ENCODE results near the gene RPF1.

The RPF1 gene

DNA sequence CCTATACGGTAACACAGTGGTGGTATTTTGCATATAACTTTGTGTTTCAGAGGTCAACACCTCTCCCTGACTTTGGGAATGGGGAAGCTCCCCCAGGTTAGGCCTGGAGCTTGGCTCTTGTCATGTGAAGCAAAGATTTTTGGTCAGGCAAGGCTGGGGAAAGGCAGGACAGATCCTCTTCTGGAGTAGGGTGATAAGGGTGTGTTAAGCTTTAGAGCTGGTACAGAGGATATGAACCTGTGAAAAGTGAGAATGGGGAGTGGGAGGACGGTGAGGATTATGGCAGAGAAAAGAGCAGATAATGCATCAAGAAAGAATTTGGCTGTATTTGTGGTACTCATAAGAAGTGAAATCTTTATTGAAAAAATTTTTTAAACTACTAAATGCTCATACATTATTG lies 2.3 kb downstream of the RPF1 start:
- no peak for ATAC-seq

DNA sequence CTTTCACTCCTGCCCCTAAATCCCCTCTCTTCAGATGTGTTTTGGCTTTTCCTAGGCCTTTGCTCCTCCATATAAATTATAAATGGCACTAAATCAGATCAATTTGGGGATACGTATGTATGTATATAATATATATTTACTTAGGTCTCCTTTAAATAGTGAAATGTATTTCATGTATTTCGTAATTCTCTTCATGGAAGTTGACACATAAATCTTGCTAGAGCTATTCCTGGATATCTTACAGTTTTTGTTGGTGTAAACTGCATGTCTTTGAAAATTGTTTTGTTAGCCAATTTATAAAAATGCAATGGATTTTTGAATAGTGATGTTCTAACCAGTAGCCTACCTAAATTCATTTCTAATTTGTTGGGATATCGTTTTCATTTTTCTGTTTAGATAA lies 9.0 kb downstream of the RPF1 start:
- no peak for ATAC-seq
- TF ChIP-seq, protein P1, sequence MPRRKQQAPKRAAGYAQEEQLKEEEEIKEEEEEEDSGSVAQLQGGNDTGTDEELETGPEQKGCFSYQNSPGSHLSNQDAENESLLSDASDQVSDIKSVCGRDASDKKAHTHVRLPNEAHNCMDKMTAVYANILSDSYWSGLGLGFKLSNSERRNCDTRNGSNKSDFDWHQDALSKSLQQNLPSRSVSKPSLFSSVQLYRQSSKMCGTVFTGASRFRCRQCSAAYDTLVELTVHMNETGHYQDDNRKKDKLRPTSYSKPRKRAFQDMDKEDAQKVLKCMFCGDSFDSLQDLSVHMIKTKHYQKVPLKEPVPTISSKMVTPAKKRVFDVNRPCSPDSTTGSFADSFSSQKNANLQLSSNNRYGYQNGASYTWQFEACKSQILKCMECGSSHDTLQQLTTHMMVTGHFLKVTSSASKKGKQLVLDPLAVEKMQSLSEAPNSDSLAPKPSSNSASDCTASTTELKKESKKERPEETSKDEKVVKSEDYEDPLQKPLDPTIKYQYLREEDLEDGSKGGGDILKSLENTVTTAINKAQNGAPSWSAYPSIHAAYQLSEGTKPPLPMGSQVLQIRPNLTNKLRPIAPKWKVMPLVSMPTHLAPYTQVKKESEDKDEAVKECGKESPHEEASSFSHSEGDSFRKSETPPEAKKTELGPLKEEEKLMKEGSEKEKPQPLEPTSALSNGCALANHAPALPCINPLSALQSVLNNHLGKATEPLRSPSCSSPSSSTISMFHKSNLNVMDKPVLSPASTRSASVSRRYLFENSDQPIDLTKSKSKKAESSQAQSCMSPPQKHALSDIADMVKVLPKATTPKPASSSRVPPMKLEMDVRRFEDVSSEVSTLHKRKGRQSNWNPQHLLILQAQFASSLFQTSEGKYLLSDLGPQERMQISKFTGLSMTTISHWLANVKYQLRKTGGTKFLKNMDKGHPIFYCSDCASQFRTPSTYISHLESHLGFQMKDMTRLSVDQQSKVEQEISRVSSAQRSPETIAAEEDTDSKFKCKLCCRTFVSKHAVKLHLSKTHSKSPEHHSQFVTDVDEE (CRISPR knock-in tag; IDR thresholded peaks at IDR 0.05) = no peak
- TF ChIP-seq, protein P2, sequence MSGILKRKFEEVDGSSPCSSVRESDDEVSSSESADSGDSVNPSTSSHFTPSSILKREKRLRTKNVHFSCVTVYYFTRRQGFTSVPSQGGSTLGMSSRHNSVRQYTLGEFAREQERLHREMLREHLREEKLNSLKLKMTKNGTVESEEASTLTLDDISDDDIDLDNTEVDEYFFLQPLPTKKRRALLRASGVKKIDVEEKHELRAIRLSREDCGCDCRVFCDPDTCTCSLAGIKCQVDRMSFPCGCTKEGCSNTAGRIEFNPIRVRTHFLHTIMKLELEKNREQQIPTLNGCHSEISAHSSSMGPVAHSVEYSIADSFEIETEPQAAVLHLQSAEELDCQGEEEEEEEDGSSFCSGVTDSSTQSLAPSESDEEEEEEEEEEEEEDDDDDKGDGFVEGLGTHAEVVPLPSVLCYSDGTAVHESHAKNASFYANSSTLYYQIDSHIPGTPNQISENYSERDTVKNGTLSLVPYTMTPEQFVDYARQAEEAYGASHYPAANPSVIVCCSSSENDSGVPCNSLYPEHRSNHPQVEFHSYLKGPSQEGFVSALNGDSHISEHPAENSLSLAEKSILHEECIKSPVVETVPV (CRISPR knock-in tag; IDR thresholded peaks at IDR 0.05) = no peak
- TF ChIP-seq BACH2 (CRISPR knock-in tag; IDR thresholded peaks at IDR 0.05; ENCODE audit: borderline replicate concordance) (no peak), TOX (CRISPR knock-in tag; IDR thresholded peaks at IDR 0.05; ENCODE audit: borderline replicate concordance) (no peak), ZC3H10 (CRISPR knock-in tag; IDR thresholded peaks at IDR 0.05) (no peak), CSDC2 (CRISPR knock-in tag; IDR thresholded peaks at IDR 0.05) (no peak), RARB (CRISPR knock-in tag; IDR thresholded peaks at IDR 0.05) (no peak), ARNTL (CRISPR knock-in tag; IDR thresholded peaks at IDR 0.05; ENCODE audit: borderline replicate concordance, low read depth) (no peak)

More for the DNA sequence above, 2.3 kb downstream of the RPF1 start:
- TF ChIP-seq ESRRG (CRISPR knock-in tag; IDR thresholded peaks at IDR 0.05) (no peak), GLIS3 (CRISPR knock-in tag; IDR thresholded peaks at IDR 0.05) (no peak), RARB (CRISPR knock-in tag; IDR thresholded peaks at IDR 0.05) (no peak), TCF4 (CRISPR knock-in tag; IDR thresholded peaks at IDR 0.05; ENCODE audit: borderline replicate concordance) (no peak), TOX (CRISPR knock-in tag; IDR thresholded peaks at IDR 0.05; ENCODE audit: borderline replicate concordance) (no peak), ZFP3 (CRISPR knock-in tag; IDR thresholded peaks at IDR 0.05) (no peak), ISL1 (CRISPR knock-in tag; IDR thresholded peaks at IDR 0.05) (no peak), ZNF70 (CRISPR knock-in tag; IDR thresholded peaks at IDR 0.05) (no peak), ARNTL (CRISPR knock-in tag; IDR thresholded peaks at IDR 0.05; ENCODE audit: borderline replicate concordance, low read depth) (no peak), ZFP30 (CRISPR knock-in tag; IDR thresholded peaks at IDR 0.05) (no peak)
- TF ChIP-seq, protein P3, sequence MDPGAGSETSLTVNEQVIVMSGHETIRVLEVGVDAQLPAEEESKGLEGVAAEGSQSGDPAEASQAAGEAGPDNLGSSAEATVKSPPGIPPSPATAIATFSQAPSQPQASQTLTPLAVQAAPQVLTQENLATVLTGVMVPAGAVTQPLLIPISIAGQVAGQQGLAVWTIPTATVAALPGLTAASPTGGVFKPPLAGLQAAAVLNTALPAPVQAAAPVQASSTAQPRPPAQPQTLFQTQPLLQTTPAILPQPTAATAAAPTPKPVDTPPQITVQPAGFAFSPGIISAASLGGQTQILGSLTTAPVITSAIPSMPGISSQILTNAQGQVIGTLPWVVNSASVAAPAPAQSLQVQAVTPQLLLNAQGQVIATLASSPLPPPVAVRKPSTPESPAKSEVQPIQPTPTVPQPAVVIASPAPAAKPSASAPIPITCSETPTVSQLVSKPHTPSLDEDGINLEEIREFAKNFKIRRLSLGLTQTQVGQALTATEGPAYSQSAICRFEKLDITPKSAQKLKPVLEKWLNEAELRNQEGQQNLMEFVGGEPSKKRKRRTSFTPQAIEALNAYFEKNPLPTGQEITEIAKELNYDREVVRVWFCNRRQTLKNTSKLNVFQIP (CRISPR knock-in tag; IDR thresholded peaks at IDR 0.05; ENCODE audit: borderline replicate concordance, low read depth) = no peak

DNA sequence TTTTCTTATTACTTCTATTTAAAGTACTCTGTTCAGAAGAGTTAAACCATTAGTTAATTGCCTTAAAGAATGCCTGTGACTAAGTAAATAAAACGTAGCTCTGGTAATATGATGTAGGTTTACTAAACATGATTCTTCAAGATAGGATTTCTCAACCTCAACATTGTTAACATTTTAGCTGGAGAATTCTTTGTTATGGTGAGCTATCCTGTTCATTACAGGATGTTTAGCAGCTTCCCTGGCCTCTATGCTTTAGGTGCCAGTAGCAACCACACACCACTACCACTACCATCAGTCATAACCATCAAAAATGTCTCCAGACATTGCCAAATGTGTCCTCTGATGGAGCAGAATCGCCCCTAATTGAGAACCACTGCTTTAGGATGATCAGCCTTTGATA lies 10.7 kb downstream of the RPF1 start:
- ATAC-seq = no peak
- TF ChIP-seq, protein P3 (CRISPR knock-in tag; IDR thresholded peaks at IDR 0.05; ENCODE audit: borderline replicate concordance, low read depth) = no peak
- TF ChIP-seq PPARA (CRISPR knock-in tag; IDR thresholded peaks at IDR 0.05; ENCODE audit: borderline replicate concordance) (no peak), SNAI2 (CRISPR knock-in tag; IDR thresholded peaks at IDR 0.05) (no peak), TOX (CRISPR knock-in tag; IDR thresholded peaks at IDR 0.05; ENCODE audit: borderline replicate concordance) (no peak), ZFP3 (CRISPR knock-in tag; IDR thresholded peaks at IDR 0.05) (no peak), OSR1 (CRISPR knock-in tag; IDR thresholded peaks at IDR 0.05) (no peak), ZNF70 (CRISPR knock-in tag; IDR thresholded peaks at IDR 0.05) (no peak), RARB (CRISPR knock-in tag; IDR thresholded peaks at IDR 0.05) (no peak), ARNTL (CRISPR knock-in tag; IDR thresholded peaks at IDR 0.05; ENCODE audit: borderline replicate concordance, low read depth) (no peak), ESRRG (CRISPR knock-in tag; IDR thresholded peaks at IDR 0.05) (no peak), ZC3H10 (CRISPR knock-in tag; IDR thresholded peaks at IDR 0.05) (no peak), ZNF565 (CRISPR knock-in tag; conservative IDR thresholded peaks at IDR 0.05; ENCODE audit: low read depth) (no peak)
- TF ChIP-seq, protein P2 (CRISPR knock-in tag; IDR thresholded peaks at IDR 0.05) = no peak
- TF ChIP-seq, protein P1 (CRISPR knock-in tag; IDR thresholded peaks at IDR 0.05) = no peak
